ENCODE data around the gene TDRD7. TPM values are rescaled to one million over a fixed set of nuclear protein-coding genes. Genes with fewer than 3 reads are reported as not detected.

TDRD7 gene
- polyA plus RNA-seq, 1 of the 3 experiments (the other 2 are of a cell fraction) = 4.9 TPM

GRCh38 chr9:97534961-97535594, 123.2 kb downstream of the TDRD7 start:
- no peak for DNase-seq
- no peak overlapping the region for H3K9ac ChIP-seq
- peaks cover 0 to 10% of the 10 kb centered on the region in 2 experiments for H3K36me3 ChIP-seq (replicated peaks in 1 of 2; ENCODE audit: control insufficient read depth in 1 of 2, insufficient read depth in 2 of 2, low read length in 1 of 2)
- H3K4me2 ChIP-seq = no peak overlapping the region
- WGBS (ENCODE audit: low lambda C conversion rate) = 69% methylated on average over 7 of the region's 10 CpGs
- H3K79me2 ChIP-seq (ENCODE audit: insufficient read depth) = no peaks in the 10 kb centered on the region
- TF ChIP-seq NFIC (IDR thresholded peaks at IDR 0.05; ENCODE audit: borderline replicate concordance) (no peak), TEAD4 (IDR thresholded peaks at IDR 0.05; ENCODE audit: borderline replicate concordance, insufficient read depth) (no peak), MEF2A (IDR thresholded peaks at IDR 0.05; ENCODE audit: borderline replicate concordance, low read depth) (no peak), GATA2 (CRISPR knock-in tag; IDR thresholded peaks at IDR 0.05) (no peak), TCF12 (IDR thresholded peaks at IDR 0.05) (no peak), EP300 (IDR thresholded peaks at IDR 0.05; ENCODE audit: borderline replicate concordance in 1 of 2, low read depth in 1 of 2, low read length in 1 of 2) (no peak), RFX5 (IDR thresholded peaks at IDR 0.05; ENCODE audit: low read length) (no peak)
- TF ChIP-seq, protein P1, sequence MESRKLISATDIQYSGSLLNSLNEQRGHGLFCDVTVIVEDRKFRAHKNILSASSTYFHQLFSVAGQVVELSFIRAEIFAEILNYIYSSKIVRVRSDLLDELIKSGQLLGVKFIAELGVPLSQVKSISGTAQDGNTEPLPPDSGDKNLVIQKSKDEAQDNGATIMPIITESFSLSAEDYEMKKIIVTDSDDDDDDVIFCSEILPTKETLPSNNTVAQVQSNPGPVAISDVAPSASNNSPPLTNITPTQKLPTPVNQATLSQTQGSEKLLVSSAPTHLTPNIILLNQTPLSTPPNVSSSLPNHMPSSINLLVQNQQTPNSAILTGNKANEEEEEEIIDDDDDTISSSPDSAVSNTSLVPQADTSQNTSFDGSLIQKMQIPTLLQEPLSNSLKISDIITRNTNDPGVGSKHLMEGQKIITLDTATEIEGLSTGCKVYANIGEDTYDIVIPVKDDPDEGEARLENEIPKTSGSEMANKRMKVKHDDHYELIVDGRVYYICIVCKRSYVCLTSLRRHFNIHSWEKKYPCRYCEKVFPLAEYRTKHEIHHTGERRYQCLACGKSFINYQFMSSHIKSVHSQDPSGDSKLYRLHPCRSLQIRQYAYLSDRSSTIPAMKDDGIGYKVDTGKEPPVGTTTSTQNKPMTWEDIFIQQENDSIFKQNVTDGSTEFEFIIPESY (IDR thresholded peaks at IDR 0.05; ENCODE audit: borderline replicate concordance, low read depth) = no peak
- TF ChIP-seq, protein P2, sequence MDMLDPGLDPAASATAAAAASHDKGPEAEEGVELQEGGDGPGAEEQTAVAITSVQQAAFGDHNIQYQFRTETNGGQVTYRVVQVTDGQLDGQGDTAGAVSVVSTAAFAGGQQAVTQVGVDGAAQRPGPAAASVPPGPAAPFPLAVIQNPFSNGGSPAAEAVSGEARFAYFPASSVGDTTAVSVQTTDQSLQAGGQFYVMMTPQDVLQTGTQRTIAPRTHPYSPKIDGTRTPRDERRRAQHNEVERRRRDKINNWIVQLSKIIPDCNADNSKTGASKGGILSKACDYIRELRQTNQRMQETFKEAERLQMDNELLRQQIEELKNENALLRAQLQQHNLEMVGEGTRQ (IDR thresholded peaks at IDR 0.05; ENCODE audit: borderline replicate concordance, low read depth, low read length) = no peak
- TF ChIP-seq, protein P3, sequence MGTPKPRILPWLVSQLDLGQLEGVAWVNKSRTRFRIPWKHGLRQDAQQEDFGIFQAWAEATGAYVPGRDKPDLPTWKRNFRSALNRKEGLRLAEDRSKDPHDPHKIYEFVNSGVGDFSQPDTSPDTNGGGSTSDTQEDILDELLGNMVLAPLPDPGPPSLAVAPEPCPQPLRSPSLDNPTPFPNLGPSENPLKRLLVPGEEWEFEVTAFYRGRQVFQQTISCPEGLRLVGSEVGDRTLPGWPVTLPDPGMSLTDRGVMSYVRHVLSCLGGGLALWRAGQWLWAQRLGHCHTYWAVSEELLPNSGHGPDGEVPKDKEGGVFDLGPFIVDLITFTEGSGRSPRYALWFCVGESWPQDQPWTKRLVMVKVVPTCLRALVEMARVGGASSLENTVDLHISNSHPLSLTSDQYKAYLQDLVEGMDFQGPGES (IDR thresholded peaks at IDR 0.05; ENCODE audit: low read depth, low read length) = no peak
- TF ChIP-seq, protein P4, sequence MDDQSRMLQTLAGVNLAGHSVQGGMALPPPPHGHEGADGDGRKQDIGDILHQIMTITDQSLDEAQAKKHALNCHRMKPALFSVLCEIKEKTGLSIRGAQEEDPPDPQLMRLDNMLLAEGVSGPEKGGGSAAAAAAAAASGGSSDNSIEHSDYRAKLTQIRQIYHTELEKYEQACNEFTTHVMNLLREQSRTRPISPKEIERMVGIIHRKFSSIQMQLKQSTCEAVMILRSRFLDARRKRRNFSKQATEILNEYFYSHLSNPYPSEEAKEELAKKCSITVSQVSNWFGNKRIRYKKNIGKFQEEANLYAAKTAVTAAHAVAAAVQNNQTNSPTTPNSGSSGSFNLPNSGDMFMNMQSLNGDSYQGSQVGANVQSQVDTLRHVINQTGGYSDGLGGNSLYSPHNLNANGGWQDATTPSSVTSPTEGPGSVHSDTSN (IDR thresholded peaks at IDR 0.05) = no peak
- ChIA-PET POLR2A (no interaction called here), CTCF (interaction anchor here (1.7 kb wide), 1 partner anchor 30 kb away, joined by 3 read pairs; no protein-coding TSS in a partner anchor)
- H4K20me1 ChIP-seq (ENCODE audit: insufficient read depth) = no peaks in the 10 kb centered on the region
- H3K9me3 ChIP-seq = no peaks in the 10 kb centered on the region
- H3F3A ChIP-seq (replicated peaks; ENCODE audit: insufficient read depth) = no peaks in the 10 kb centered on the region
- peaks cover 0 to 12% of the 10 kb centered on the region in 2 experiments; a peak in 1 of 4 replicates for H3K4me1 ChIP-seq (ENCODE audit: control insufficient read depth in 1 of 2, insufficient read depth in 2 of 2, low read depth in 1 of 2, low read length in 1 of 2)
- H3K27me3 ChIP-seq (ENCODE audit: insufficient read depth) = no peaks in the 10 kb centered on the region; the same call in 1 of the 2 replicates
- no peaks in the 10 kb centered on the region for H3K9me2 ChIP-seq
- no peak overlapping the region for H2AFZ ChIP-seq (ENCODE audit: low read depth)
- no peak overlapping the region for H3K4me3 ChIP-seq (ENCODE audit: low read depth in 2 of 2, low read length in 1 of 2)
- no peak overlapping the region; a peak in 1 of 4 replicates for H3K27ac ChIP-seq (ENCODE audit: low read depth in 2 of 2, low read length in 1 of 2)

Measured in SK-N-SH (cell line).